ENCODE results near the gene KCNJ2.

Gene KCNJ2

DNA sequence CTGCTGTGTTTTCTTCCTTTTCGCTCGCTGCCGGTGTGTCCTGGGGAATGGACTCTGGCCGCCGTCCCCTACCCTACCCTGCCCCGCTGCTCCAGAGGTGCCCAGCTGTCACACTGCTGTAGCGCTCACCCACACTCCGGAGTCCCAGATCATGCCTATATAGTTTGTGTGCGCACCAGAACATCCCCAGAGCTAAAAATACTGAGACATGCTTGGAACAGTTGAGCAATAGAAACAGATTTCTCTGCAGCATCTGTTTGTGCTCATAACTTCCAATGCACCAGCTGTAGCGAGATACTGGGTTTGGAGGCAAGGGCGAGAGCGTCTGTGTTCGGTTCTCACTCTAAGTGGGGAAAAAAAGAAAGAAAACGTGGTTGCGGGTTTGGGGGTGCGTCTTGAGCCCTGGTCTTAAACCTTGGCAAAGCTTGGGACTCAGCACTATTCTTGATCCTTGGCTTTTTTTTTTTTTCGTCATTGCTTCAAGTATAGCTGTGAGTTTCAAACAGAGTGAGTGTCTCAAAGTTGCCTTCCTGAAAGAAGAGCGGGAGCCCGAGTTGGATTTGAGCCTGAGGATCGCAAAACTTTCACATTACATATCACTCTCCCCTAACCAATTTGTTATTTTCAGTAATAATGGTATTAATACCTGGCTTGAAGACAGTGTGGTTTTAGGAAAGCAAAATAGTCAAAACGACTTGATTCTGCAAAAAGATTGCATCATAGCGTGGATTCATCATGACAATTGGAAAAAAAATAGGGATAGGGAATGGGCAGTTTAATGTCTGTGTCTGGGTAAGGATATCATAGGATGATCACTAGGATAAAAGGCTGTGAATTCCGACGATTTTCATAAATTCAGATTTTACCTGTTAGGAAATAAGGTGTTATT is 621 bp downstream of the KCNJ2 start:
- Histone ChIP-seq H2BK5ac (ENCODE audit: low read length) (no peak overlapping the region), H3K27me3 (ENCODE audit: control insufficient read depth in 3 of 3, insufficient read depth in 3 of 3, low read depth in 1 of 3, low read length in 3 of 3) (peaks cover 0 to 12% (median 0%) of the 10 kb centered on the region in 3 experiments), H3K27ac (replicated peaks; ENCODE audit: low read length) (no peak overlapping the region), H3K4me2 (ENCODE audit: insufficient read depth, low read length, poor library complexity, severe bottlenecking) (peak overlapping the region; percentile 94), H4K8ac (ENCODE audit: low read depth, low read length) (no peak overlapping the region), H3K9me3 (replicated peaks in 1 of 2; ENCODE audit: control insufficient read depth in 2 of 2, insufficient read depth in 1 of 2, low read depth in 1 of 2, low read length in 2 of 2) (peaks cover 0 to 3% of the 10 kb centered on the region in 2 donors), H3K14ac (ENCODE audit: low read length) (no peak overlapping the region), H3K4me3 (ENCODE audit: low read length in 2 of 2) (peak overlapping the region; percentile 70 to 82), H3K18ac (ENCODE audit: low read length) (no peak overlapping the region), H3K4me1 (ENCODE audit: control insufficient read depth in 2 of 2, insufficient read depth in 1 of 2, low read depth in 1 of 2, low read length in 2 of 2) (peaks cover 2 to 20% of the 10 kb centered on the region in 2 donors), H3K79me1 (ENCODE audit: low read depth, low read length) (no peaks in the 10 kb centered on the region), H2BK12ac (ENCODE audit: low read length) (no peak overlapping the region), H3K36me3 (replicated peaks in 1 of 2; ENCODE audit: control insufficient read depth in 2 of 2, insufficient read depth in 2 of 2, low read length in 2 of 2) (peaks cover 0 to 8% of the 10 kb centered on the region in 2 donors), H4K91ac (ENCODE audit: low read depth, low read length, poor library complexity) (no peak overlapping the region), H3K9ac (ENCODE audit: low read depth, low read length, poor library complexity) (no peak overlapping the region), H2AFZ (ENCODE audit: low read length) (peak overlapping the region; percentile 91), H2AK5ac (ENCODE audit: low read depth, low read length) (no peak overlapping the region), H2BK120ac (ENCODE audit: low read depth, low read length) (no peak overlapping the region), H3K4ac (ENCODE audit: low read length) (no peak overlapping the region), H3K23ac (ENCODE audit: low read depth, low read length, poor library complexity) (no peak overlapping the region), H2BK15ac (ENCODE audit: low read length) (no peak overlapping the region)
- DNase-seq (ENCODE audit: low spot score) = no peak
- no CpG with 5 or more reads among the region's 24 CpGs for WGBS, 2 donors (ENCODE audit: extremely low coverage in 2 of 2, insufficient read length in 2 of 2, insufficient replicate concordance in 1 of 2)

- Histone ChIP-seq H3K4ac (ENCODE audit: low read length) (no peak overlapping the region), H3K9me3 (replicated peaks in 1 of 2; ENCODE audit: control insufficient read depth in 2 of 2, insufficient read depth in 1 of 2, low read depth in 1 of 2, low read length in 2 of 2) (peaks cover 0 to 11% of the 10 kb centered on the region in 2 donors), H2AFZ (ENCODE audit: low read length) (no peak overlapping the region), H4K91ac (ENCODE audit: low read depth, low read length, poor library complexity) (no peak overlapping the region), H3K4me2 (ENCODE audit: insufficient read depth, low read length, poor library complexity, severe bottlenecking) (no peak overlapping the region), H3K27ac (replicated peaks; ENCODE audit: low read length) (no peak overlapping the region), H3K23ac (ENCODE audit: low read depth, low read length, poor library complexity) (no peak overlapping the region), H3K79me1 (ENCODE audit: low read depth, low read length) (no peaks in the 10 kb centered on the region), H3K14ac (ENCODE audit: low read length) (no peak overlapping the region), H3K9ac (ENCODE audit: low read depth, low read length, poor library complexity) (no peak overlapping the region), H3K27me3 (ENCODE audit: control insufficient read depth in 3 of 3, insufficient read depth in 3 of 3, low read depth in 1 of 3, low read length in 3 of 3) (peaks cover 0 to 12% (median 0%) of the 10 kb centered on the region in 3 experiments), H3K36me3 (replicated peaks in 1 of 2; ENCODE audit: control insufficient read depth in 2 of 2, insufficient read depth in 2 of 2, low read length in 2 of 2) (peaks cover 0 to 20% of the 10 kb centered on the region in 2 donors), H2AK5ac (ENCODE audit: low read depth, low read length) (no peak overlapping the region), H2BK5ac (ENCODE audit: low read length) (no peak overlapping the region), H2BK12ac (ENCODE audit: low read length) (no peak overlapping the region), H3K4me1 (ENCODE audit: control insufficient read depth in 2 of 2, insufficient read depth in 1 of 2, low read depth in 1 of 2, low read length in 2 of 2) (peaks cover 2 to 20% of the 10 kb centered on the region in 2 donors), H2BK120ac (ENCODE audit: low read depth, low read length) (no peak overlapping the region), H4K8ac (ENCODE audit: low read depth, low read length) (no peak overlapping the region), H2BK15ac (ENCODE audit: low read length) (no peak overlapping the region), H3K4me3 (ENCODE audit: low read length in 2 of 2) (peak overlapping the region in 1 of 2 donors; percentile 70), H3K18ac (ENCODE audit: low read length) (no peak overlapping the region)
- WGBS, 2 donors (ENCODE audit: extremely low coverage in 2 of 2, insufficient read length in 2 of 2, insufficient replicate concordance in 1 of 2) = no CpG with 5 or more reads among the region's 5 CpGs
- no peak for DNase-seq (ENCODE audit: low spot score)
Measured at GRCh38 chr17:70171159-70171558, 1.8 kb downstream of the KCNJ2 start.

DNA sequence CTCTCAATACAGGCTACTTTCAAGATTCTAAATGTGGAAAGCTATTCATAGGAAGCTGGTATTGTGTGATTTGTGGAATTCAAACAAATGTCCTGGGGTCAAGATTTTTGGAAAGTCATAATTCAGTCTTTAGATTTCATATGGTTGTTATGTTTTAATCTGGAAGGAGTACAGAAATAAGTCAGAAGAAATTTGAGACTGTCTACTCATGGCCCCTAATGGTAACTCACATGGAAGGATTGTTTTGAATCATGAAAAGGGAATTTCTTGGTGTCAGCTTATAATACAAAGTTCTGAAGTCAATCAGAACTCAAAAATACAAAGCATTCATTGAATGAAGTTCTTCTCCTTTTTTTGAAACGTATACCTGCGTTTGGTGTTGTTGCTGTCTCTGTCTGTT is 3.1 kb downstream of the KCNJ2 start:
- no peak overlapping the region for H3K14ac ChIP-seq (ENCODE audit: low read length)
- no peak overlapping the region for H4K8ac ChIP-seq (ENCODE audit: low read depth, low read length)
- H3K9ac ChIP-seq (ENCODE audit: low read depth, low read length, poor library complexity) = no peak overlapping the region
- no peak overlapping the region for H3K4me2 ChIP-seq (ENCODE audit: insufficient read depth, low read length, poor library complexity, severe bottlenecking)
- no CpG with 5 or more reads among the region's 2 CpGs for WGBS, 2 donors (ENCODE audit: extremely low coverage in 2 of 2, insufficient read length in 2 of 2, insufficient replicate concordance in 1 of 2)
- H3K23ac ChIP-seq (ENCODE audit: low read depth, low read length, poor library complexity) = no peak overlapping the region
- no peak overlapping the region for H4K91ac ChIP-seq (ENCODE audit: low read depth, low read length, poor library complexity)
- peaks cover 0 to 33% of the 10 kb centered on the region in 2 donors for H3K36me3 ChIP-seq (replicated peaks in 1 of 2; ENCODE audit: control insufficient read depth in 2 of 2, insufficient read depth in 2 of 2, low read length in 2 of 2)
- H2AK5ac ChIP-seq (ENCODE audit: low read depth, low read length) = no peak overlapping the region
- H3K9me3 ChIP-seq (replicated peaks in 1 of 2; ENCODE audit: control insufficient read depth in 2 of 2, insufficient read depth in 1 of 2, low read depth in 1 of 2, low read length in 2 of 2) = peaks cover 1 to 16% of the 10 kb centered on the region in 2 donors
- no peak overlapping the region for H3K4ac ChIP-seq (ENCODE audit: low read length)
- H2BK5ac ChIP-seq (ENCODE audit: low read length) = no peak overlapping the region
- H3K18ac ChIP-seq (ENCODE audit: low read length) = no peak overlapping the region
- H3K4me3 ChIP-seq (ENCODE audit: low read length in 2 of 2) = no peak overlapping the region
- H3K79me1 ChIP-seq (ENCODE audit: low read depth, low read length) = no peaks in the 10 kb centered on the region
- H2BK120ac ChIP-seq (ENCODE audit: low read depth, low read length) = no peak overlapping the region
- peaks cover 2 to 20% of the 10 kb centered on the region in 2 donors for H3K4me1 ChIP-seq (ENCODE audit: control insufficient read depth in 2 of 2, insufficient read depth in 1 of 2, low read depth in 1 of 2, low read length in 2 of 2)
- H3K27me3 ChIP-seq (ENCODE audit: control insufficient read depth in 3 of 3, insufficient read depth in 3 of 3, low read depth in 1 of 3, low read length in 3 of 3) = peaks cover 0 to 12% (median 0%) of the 10 kb centered on the region in 3 experiments
- H2AFZ ChIP-seq (ENCODE audit: low read length) = no peak overlapping the region
- H3K27ac ChIP-seq (replicated peaks; ENCODE audit: low read length) = no peak overlapping the region
- DNase-seq (ENCODE audit: low spot score) = no peak
- no peak overlapping the region for H2BK15ac ChIP-seq (ENCODE audit: low read length)
- H2BK12ac ChIP-seq (ENCODE audit: low read length) = no peak overlapping the region

- Histone ChIP-seq H3K18ac (ENCODE audit: low read length) (no peak overlapping the region), H3K4me1 (ENCODE audit: control insufficient read depth in 2 of 2, insufficient read depth in 1 of 2, low read depth in 1 of 2, low read length in 2 of 2) (peaks cover under 1 to 20% of the 10 kb centered on the region in 2 donors), H3K9ac (ENCODE audit: low read depth, low read length, poor library complexity) (no peak overlapping the region), H3K27me3 (ENCODE audit: control insufficient read depth in 3 of 3, insufficient read depth in 3 of 3, low read depth in 1 of 3, low read length in 3 of 3) (peaks cover 0 to 12% (median 0%) of the 10 kb centered on the region in 3 experiments), H2AFZ (ENCODE audit: low read length) (no peak overlapping the region), H3K79me1 (ENCODE audit: low read depth, low read length) (no peaks in the 10 kb centered on the region), H3K4me2 (ENCODE audit: insufficient read depth, low read length, poor library complexity, severe bottlenecking) (no peak overlapping the region), H3K36me3 (replicated peaks in 1 of 2; ENCODE audit: control insufficient read depth in 2 of 2, insufficient read depth in 2 of 2, low read length in 2 of 2) (peaks cover 0 to 38% of the 10 kb centered on the region in 2 donors), H2BK5ac (ENCODE audit: low read length) (no peak overlapping the region), H3K4ac (ENCODE audit: low read length) (no peak overlapping the region), H3K9me3 (replicated peaks in 1 of 2; ENCODE audit: control insufficient read depth in 2 of 2, insufficient read depth in 1 of 2, low read depth in 1 of 2, low read length in 2 of 2) (peaks cover 2 to 19% of the 10 kb centered on the region in 2 donors), H3K4me3 (ENCODE audit: low read length in 2 of 2) (no peak overlapping the region), H3K27ac (replicated peaks; ENCODE audit: low read length) (no peak overlapping the region), H3K23ac (ENCODE audit: low read depth, low read length, poor library complexity) (no peak overlapping the region), H3K14ac (ENCODE audit: low read length) (no peak overlapping the region), H2AK5ac (ENCODE audit: low read depth, low read length) (no peak overlapping the region), H4K8ac (ENCODE audit: low read depth, low read length) (no peak overlapping the region), H2BK12ac (ENCODE audit: low read length) (no peak overlapping the region), H4K91ac (ENCODE audit: low read depth, low read length, poor library complexity) (no peak overlapping the region), H2BK15ac (ENCODE audit: low read length) (no peak overlapping the region), H2BK120ac (ENCODE audit: low read depth, low read length) (no peak overlapping the region)
- no CpG with 5 or more reads among the region's 2 CpGs for WGBS, 2 donors (ENCODE audit: extremely low coverage in 2 of 2, insufficient read length in 2 of 2, insufficient replicate concordance in 1 of 2)
- no peak for DNase-seq (ENCODE audit: low spot score)
Measured at GRCh38 chr17:70172923-70173322, 3.6 kb downstream of the KCNJ2 start.

All from neuronal stem cell (in vitro differentiated cells).